K562 (cell line): ENCODE results near the gene FAM117A. TPM values are rescaled to one million over a fixed set of nuclear protein-coding genes. Genes with fewer than 3 reads are reported as not detected.

Source experiments
- CBX5 ChIP-seq: IDR thresholded peaks from 2 replicates; pipeline ENCODE4 v1.6.1; 2014; ENCODE audit warnings: low read depth, borderline replicate concordance
- CHCHD3 ChIP-seq: fragments of 250-450 bp; sonication (Bioruptor Pico); IDR thresholded peaks from 2 replicates; pipeline ENCODE4 v2.1.2; 2022; ENCODE audit warnings: mild to moderate bottlenecking
- CREB3 ChIP-seq: fragments of 450-650 bp; conservative IDR thresholded peaks from 2 replicates; pipeline ENCODE4 v1.6.1; 2016; ENCODE audit warnings: missing genetic modification characterization, low read depth, mild to moderate bottlenecking, missing compliant biosample characterization, moderate library complexity
- HLTF ChIP-seq: fragments of 450-650 bp; IDR thresholded peaks from 2 replicates; pipeline ENCODE4 v1.6.1; 2016
- KLF1 ChIP-seq: fragments of 450-650 bp; IDR thresholded peaks from 2 replicates; pipeline ENCODE4 v1.6.1; 2016; ENCODE audit warnings: missing genetic modification characterization, missing compliant biosample characterization
- MAZ ChIP-seq, 2 experiments: fragments of 450-650 bp in 1 of 2; sonication (generic) in 1 of 2; formaldehyde crosslinking; IDR thresholded peaks in 1 of 2; conservative IDR thresholded peaks in 1 of 2; 2 replicates each; pipeline versions ENCODE4 v1.4.0 to v1.5.0; 2020; ENCODE audit warnings: mild to moderate bottlenecking in 1 of 2, missing genetic modification reagents in 1 of 2
- NR1H2 ChIP-seq: sonication (generic); formaldehyde crosslinking; IDR thresholded peaks from 2 replicates; pipeline ENCODE4 v1.4.0; 2020; ENCODE audit warnings: mild to moderate bottlenecking, missing genetic modification reagents
- RAD21 ChIP-seq, 2 experiments: fragments of 250-450 bp in 1 of 2; fragments of 450-650 bp in 1 of 2; sonication (Bioruptor Pico) in 1 of 2; formaldehyde crosslinking in 1 of 2; IDR thresholded peaks in 1 of 2; conservative IDR thresholded peaks in 1 of 2; 2 replicates each; pipeline versions ENCODE4 v1.4.0 to v1.8.0; 2020 to 2022; ENCODE audit warnings: mild to moderate bottlenecking in 2 of 2, moderate library complexity in 1 of 2
- RAD51 ChIP-seq: fragments of 450-650 bp; IDR thresholded peaks from 2 replicates; pipeline ENCODE4 v1.7.1; 2016; ENCODE audit warnings: low read depth, mild to moderate bottlenecking, borderline replicate concordance
- SMAD1 ChIP-seq: fragments of 150-350 bp; IDR thresholded peaks from 2 replicates; pipeline ENCODE4 v1.6.1; 2014; ENCODE audit warnings: low read length, low read depth; ENCODE audit not compliant: partially characterized antibody
- SOX6 ChIP-seq: fragments of 450-650 bp; IDR thresholded peaks from 2 replicates; pipeline ENCODE4 v1.6.1; 2014; ENCODE audit warnings: mild to moderate bottlenecking
- SREBF1 ChIP-seq: fragments of 150-350 bp; IDR thresholded peaks from 2 replicates; pipeline ENCODE4 v1.6.1; 2014; ENCODE audit warnings: antibody characterized with exemption, low read depth, low read length, borderline replicate concordance
- SRSF7 ChIP-seq: fragments of 200-400 bp; formaldehyde crosslinking; optimal IDR thresholded peaks from 2 replicates; pipeline ENCODE3; 2017; ENCODE audit warnings: mild to moderate bottlenecking, low read depth, low read length
- TEAD1 ChIP-seq, 2 experiments: fragments of 450-650 bp in 1 of 2; sonication (generic) in 1 of 2; formaldehyde crosslinking; IDR thresholded peaks; 2 replicates each; pipeline versions ENCODE4 v1.4.0 to v1.8.0; 2020 to 2022; ENCODE audit warnings: mild to moderate bottlenecking in 2 of 2, missing genetic modification reagents in 1 of 2
- ZNF146 ChIP-seq: IDR thresholded peaks from one replicate; pipeline ENCODE4 v1.6.1; 2018; ENCODE audit warnings: missing compliant biosample characterization; ENCODE audit not compliant: unreplicated experiment
- polyA plus RNA-seq, 8 experiments: library from polyadenylated mRNA; depleted of rRNA in 4 of 8; stranded (reverse) in 5 of 8; unstranded in 3 of 8; fragments of >200 nt; fragmentation: Nextera tagmentation in 2 of 8; fragmentation: Illumina TruSeq in 1 of 8; extraction: Ambion mirVana in 2 of 8; extraction: Trizol in 1 of 8; gene quantifications; 2 replicates each; pipeline versions ENCODE4 v1.2.1 to v1.2.3, GENCODE V29; 2011 to 2014; ENCODE audit warnings: inconsistent platforms in 1 of 8, missing spikeins in 1 of 8
- total RNA-seq, 7 experiments: library from RNA; depleted of rRNA in 6 of 7; stranded (reverse); fragments of >200 nt in 6 of 7; fragmentation: Illumina TruSeq in 2 of 7; extraction: Trizol in 2 of 7; gene quantifications; 2 replicates each; pipeline versions ENCODE4 v1.2.1 to v1.2.3, GENCODE V29; 2011 to 2021; ENCODE audit warnings: low replicate concordance in 1 of 7
- TF ChIP-seq, protein P1 (sequence below): sonication (generic); formaldehyde crosslinking; IDR thresholded peaks from 2 replicates; pipeline ENCODE4 v1.8.1; 2023; ENCODE audit warnings: mild to moderate bottlenecking, missing genetic modification reagents
- TF ChIP-seq, protein P2 (sequence below): fragments of 450-650 bp; IDR thresholded peaks from 2 replicates; pipeline ENCODE4 v1.6.1; 2018; ENCODE audit warnings: mild to moderate bottlenecking, low read depth; ENCODE audit not compliant: partially characterized antibody
- TF ChIP-seq, protein P3 (sequence below): fragments of 250-450 bp; sonication (Bioruptor Pico); IDR thresholded peaks from 2 replicates; pipeline ENCODE4 v1.8.0; 2022; ENCODE audit warnings: inconsistent platforms, mild to moderate bottlenecking, moderate library complexity, borderline replicate concordance

The FAM117A gene
- total and polyA plus RNA-seq, 9 of the 15 experiments (the other 6 are each of a cell fraction or from before 2014, with no cell fraction given): 3.1 to 79.7 (median 36.6) TPM

DNA sequence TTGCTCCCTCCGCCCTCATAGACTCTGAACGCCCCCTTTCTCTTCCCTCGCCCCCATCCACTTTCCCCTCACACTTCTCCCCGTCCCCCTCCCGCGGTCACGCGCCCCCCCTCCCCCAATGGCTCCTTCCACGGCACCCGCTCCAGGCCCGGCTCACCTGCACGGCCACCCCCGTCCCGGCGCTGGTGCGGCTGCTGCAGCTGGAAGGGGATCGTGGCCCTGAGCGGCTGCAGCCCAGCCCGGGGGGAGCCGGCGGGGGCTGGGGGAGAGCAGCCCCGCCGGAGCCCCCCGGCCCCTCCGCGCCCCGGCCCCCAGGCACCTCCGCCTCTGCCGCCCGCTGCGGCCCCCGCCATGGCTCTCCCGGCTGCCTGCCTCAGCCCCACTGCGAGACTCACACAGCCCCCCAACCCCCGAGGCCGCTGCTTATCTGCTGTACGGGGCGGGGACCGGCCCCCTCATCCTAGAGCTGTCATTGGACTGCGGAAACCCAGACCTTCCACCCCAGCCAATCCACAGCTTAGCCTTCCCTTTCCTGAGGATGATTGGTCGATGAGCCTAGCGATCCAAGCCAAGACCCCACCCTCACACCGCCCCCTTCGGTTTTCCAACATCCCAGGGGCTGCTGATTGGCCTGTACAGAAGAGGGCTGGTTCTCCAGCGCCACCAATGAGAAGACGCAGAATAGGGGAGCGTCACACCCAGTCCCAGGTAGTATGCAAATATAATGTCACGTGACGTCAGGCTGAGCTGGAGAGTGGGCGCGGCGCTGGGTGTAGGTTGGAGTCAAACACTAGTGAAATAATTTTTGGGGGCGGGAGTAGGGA is at the start of gene FAM117A (continued):
- TF ChIP-seq RAD51 (peak; percentile 100), SMAD1 (no peak), ZNF146 (CRISPR knock-in tag) (no peak), SREBF1 (peak; percentile 71; the same call in 1 of the 2 replicates), KLF1 (tag) (no peak), SOX6 (no peak), HLTF (no peak), RAD21 (CRISPR knock-in tag; conservative IDR thresholded peaks at IDR 0.05 in 1 of 2, IDR thresholded peaks at IDR 0.05 in 1 of 2) (no peak), CREB3 (tag) (no peak), SRSF7 (no peak), CHCHD3 (0 out of 2 replicates have a peak, but pooled peaks have one; percentile 20), TEAD1 (CRISPR knock-in tag; IDR thresholded peaks at IDR 0.05) (no peak), NR1H2 (CRISPR knock-in tag) (no peak), CBX5 (no peak), MAZ (CRISPR knock-in tag; conservative IDR thresholded peaks at IDR 0.05 in 1 of 2, IDR thresholded peaks at IDR 0.05 in 1 of 2) (peak; percentile 38 to 61; a peak in 3 of 4 replicates)
- TF ChIP-seq, protein P1, sequence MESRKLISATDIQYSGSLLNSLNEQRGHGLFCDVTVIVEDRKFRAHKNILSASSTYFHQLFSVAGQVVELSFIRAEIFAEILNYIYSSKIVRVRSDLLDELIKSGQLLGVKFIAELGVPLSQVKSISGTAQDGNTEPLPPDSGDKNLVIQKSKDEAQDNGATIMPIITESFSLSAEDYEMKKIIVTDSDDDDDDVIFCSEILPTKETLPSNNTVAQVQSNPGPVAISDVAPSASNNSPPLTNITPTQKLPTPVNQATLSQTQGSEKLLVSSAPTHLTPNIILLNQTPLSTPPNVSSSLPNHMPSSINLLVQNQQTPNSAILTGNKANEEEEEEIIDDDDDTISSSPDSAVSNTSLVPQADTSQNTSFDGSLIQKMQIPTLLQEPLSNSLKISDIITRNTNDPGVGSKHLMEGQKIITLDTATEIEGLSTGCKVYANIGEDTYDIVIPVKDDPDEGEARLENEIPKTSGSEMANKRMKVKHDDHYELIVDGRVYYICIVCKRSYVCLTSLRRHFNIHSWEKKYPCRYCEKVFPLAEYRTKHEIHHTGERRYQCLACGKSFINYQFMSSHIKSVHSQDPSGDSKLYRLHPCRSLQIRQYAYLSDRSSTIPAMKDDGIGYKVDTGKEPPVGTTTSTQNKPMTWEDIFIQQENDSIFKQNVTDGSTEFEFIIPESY (CRISPR knock-in tag): no peak
- TF ChIP-seq, protein P2, sequence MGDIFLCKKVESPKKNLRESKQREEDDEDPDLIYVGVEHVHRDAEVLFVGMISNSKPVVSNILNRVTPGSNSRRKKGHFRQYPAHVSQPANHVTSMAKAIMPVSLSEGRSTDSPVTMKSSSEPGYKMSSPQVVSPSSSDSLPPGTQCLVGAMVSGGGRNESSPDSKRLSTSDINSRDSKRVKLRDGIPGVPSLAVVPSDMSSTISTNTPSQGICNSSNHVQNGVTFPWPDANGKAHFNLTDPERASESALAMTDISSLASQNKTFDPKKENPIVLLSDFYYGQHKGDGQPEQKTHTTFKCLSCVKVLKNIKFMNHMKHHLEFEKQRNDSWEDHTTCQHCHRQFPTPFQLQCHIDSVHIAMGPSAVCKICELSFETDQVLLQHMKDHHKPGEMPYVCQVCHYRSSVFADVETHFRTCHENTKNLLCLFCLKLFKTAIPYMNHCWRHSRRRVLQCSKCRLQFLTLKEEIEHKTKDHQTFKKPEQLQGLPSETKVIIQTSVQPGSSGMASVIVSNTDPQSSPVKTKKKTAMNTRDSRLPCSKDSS: no peak
- TF ChIP-seq, protein P3, sequence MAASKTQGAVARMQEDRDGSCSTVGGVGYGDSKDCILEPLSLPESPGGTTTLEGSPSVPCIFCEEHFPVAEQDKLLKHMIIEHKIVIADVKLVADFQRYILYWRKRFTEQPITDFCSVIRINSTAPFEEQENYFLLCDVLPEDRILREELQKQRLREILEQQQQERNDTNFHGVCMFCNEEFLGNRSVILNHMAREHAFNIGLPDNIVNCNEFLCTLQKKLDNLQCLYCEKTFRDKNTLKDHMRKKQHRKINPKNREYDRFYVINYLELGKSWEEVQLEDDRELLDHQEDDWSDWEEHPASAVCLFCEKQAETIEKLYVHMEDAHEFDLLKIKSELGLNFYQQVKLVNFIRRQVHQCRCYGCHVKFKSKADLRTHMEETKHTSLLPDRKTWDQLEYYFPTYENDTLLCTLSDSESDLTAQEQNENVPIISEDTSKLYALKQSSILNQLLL: no peak
